Gastroesophageal sphincter (tissue), 3 donors: ENCODE measurements around the gene RPGRIP1L.

Experiments used
- CTCF ChIP-seq, 4 experiments: fragments of 200-600 bp in 2 of 4; fragments of 450-650 bp in 2 of 4; sonication (generic) in 1 of 4; IDR thresholded peaks; one replicate each; pipeline ENCODE4 v1.5.1; 2017 to 2019; ENCODE audit warnings: antibody characterized with exemption in 4 of 4, mild to moderate bottlenecking in 2 of 4, moderate library complexity in 2 of 4
- EP300 ChIP-seq: sonication (generic); formaldehyde crosslinking; IDR thresholded peaks from one replicate; pipeline ENCODE4 v1.6.1; 2017; ENCODE audit warnings: antibody characterized with exemption, mild to moderate bottlenecking
- POLR2A ChIP-seq, 2 donors: fragments of 450-650 bp; IDR thresholded peaks; one replicate each; pipeline ENCODE4 v1.6.1; 2017; ENCODE audit warnings: antibody characterized with exemption in 2 of 2, mild to moderate bottlenecking in 2 of 2, moderate library complexity in 1 of 2

DNA sequence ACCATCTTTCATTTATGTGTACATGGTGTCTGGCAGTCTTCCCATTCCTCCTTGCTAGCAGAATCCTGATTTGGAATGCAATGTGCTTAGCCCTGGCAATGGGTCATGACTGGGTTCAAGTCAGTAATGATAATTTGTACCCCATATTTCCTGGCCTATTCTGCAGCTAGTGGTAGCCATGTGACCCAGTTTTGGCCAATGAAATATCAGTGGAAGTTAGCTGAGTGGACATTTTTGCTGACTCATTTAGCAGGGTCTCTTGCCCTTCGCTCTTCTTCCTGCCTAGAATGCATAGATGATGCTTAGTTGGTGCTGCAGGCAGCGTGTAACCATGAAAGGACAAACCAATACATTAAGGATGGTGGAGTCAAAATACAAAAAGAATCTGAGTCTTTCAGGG is 121.9 kb downstream of the RPGRIP1L start:
- no peak for TF ChIP-seq POLR2A (IDR thresholded peaks at IDR 0.05)
- TF ChIP-seq EP300, result no peak
- no peak for TF ChIP-seq CTCF (IDR thresholded peaks at IDR 0.05)
